GM12872 (cell line): ENCODE data around the gene TRPM8.

Experiments
- CTCF ChIP-seq: IDR thresholded peaks from 3 replicates; pipeline ENCODE4 v1.5.1; 2011; ENCODE audit warnings: low read depth, mild to moderate bottlenecking, low read length, moderate library complexity; ENCODE audit not compliant: insufficient read depth

TRPM8 gene

DNA sequence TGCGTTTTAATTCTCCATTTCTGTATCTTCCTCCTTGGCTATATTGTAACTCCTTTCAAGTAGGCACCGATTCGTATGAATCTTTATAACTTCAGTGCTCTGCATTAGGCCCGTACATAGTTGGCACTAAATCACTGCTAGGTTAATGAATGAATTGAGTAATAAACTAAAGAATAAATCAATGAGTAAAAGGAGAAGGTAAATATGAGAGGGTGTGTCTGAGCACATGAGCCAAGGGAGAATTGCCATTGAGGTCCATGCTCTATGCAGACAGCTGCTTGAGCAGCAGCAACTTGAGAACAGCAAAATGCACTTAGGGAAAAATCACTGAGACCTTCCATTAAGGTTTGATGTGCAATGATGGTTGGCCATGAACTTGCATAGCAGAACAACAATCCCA lies 11.2 kb upstream of the TRPM8 start:
- no peak for TF ChIP-seq CTCF

GRCh38 chr2:233907627-233908026 lies 9.5 kb upstream of the TRPM8 start:
- no peak for TF ChIP-seq CTCF

GRCh38 chr2:233912691-233913423 lies 4.3 kb upstream of the TRPM8 start:
- no peak for TF ChIP-seq CTCF

DNA sequence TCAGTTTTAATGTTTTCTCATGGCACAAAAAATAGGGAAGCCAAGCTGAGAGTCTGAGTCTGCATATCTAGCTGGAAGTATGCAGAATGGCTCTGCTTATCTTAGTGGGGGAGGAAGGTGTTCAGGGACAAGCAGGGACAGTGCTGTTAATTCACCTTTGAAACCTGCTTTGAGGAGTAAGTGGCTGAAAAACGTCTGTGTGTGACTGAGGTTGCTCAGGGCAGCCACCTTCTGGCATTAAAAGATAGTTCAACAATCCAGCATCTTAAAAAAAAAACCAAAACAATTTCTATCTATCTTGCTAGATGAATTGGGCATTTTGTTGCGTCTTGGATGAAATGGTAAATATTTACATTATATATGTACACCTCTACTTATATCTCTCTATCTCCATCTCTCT lies 2.0 kb upstream of the TRPM8 start:
- peak; percentile 20; the same call in 1 of the 3 replicates for TF ChIP-seq CTCF

GRCh38 chr2:233919319-233919718 lies 2.1 kb downstream of the TRPM8 start:
- no peak for TF ChIP-seq CTCF

- no peak for TF ChIP-seq CTCF
Observed at GRCh38 chr2:233919938-233920337, 2.8 kb downstream of the TRPM8 start.

GRCh38 chr2:233922471-233922870 lies 5.3 kb downstream of the TRPM8 start:
- TF ChIP-seq CTCF = no peak
